Kidney (tissue), 14 donors: Measurements from ENCODE around the gene ATP5PO. TPM values are rescaled to one million over a fixed set of nuclear protein-coding genes. Genes with fewer than 3 reads are reported as not detected.

Experiments used
- DNase-seq, 5 donors: peaks; one replicate each; pipeline ENCODE4 v3.0.0-alpha.2; 2013 to 2020
- FAIRE-seq: peaks from 2 replicates; lab custom pipeline; 2012; peaks lifted over from hg19 to GRCh38; lab: Jason Lieb, UNC
- H3K27ac ChIP-seq, 2 donors: one replicate each; pipeline ENCODE4 v1.7.0; 2013; ENCODE audit warnings: low read depth in 2 of 2, low read length in 2 of 2, inconsistent platforms in 1 of 2
- H3K27me3 ChIP-seq: one replicate; pipeline ENCODE4 v1.7.1; 2013; ENCODE audit warnings: low read length, inconsistent platforms; ENCODE audit not compliant: control insufficient read depth, insufficient read depth
- H3K36me3 ChIP-seq, 3 donors: one replicate each; pipeline versions ENCODE4 v1.7.0 to v1.7.1; 2013; ENCODE audit warnings: low read length in 3 of 3, control low read depth in 1 of 3, inconsistent platforms in 1 of 3; ENCODE audit not compliant: insufficient read depth in 3 of 3, control insufficient read depth in 2 of 3
- H3K4me1 ChIP-seq, 3 donors: one replicate each; pipeline versions ENCODE4 v1.7.0 to v1.7.1; 2013; ENCODE audit warnings: low read length in 3 of 3, inconsistent platforms in 1 of 3, low read depth in 1 of 3; ENCODE audit not compliant: control insufficient read depth in 2 of 3, insufficient read depth in 2 of 3
- H3K4me3 ChIP-seq, 3 donors: one replicate each; pipeline versions ENCODE4 v1.7.0 to v1.8.1; 2013; ENCODE audit warnings: low read length in 3 of 3, control low read depth in 1 of 3, inconsistent platforms in 1 of 3
- H3K9ac ChIP-seq, 3 donors: one replicate each; pipeline versions ENCODE4 v1.7.0 to v1.7.1; 2013; ENCODE audit warnings: low read length in 3 of 3, control low read depth in 1 of 3, inconsistent platforms in 1 of 3
- H3K9me3 ChIP-seq, 3 donors: one replicate each; pipeline versions ENCODE4 v1.7.0 to v1.7.1; 2013; ENCODE audit warnings: low read length in 3 of 3, control low read depth in 1 of 3, inconsistent platforms in 1 of 3; ENCODE audit not compliant: control insufficient read depth in 2 of 3, insufficient read depth in 1 of 3
- intact Hi-C: fragments of 100-400 bp; cut with DNase I; formaldehyde crosslinking; loops from one replicate; pipeline ENCODE4 v1.11.1; 2022
- polyA plus RNA-seq: library from polyadenylated mRNA; stranded (reverse); fragments of 350-450 nt; fragmentation: Illumina TruSeq; extraction: RNeasy Lipid Tissue Mini Kit (QIAGEN cat#74804); gene quantifications from one replicate; pipeline ENCODE4 v1.2.3, GENCODE V29; 2014; ENCODE audit warnings: low read depth, low replicate concordance; ENCODE audit not compliant: insufficient read depth
- total RNA-seq: library from RNA; stranded (reverse); fragmentation: NEBNext Ultra II Directional; extraction: Animal tissue kit (Norgen Biotek cat#: 25700); gene quantifications from one replicate; pipeline ENCODE4 v1.2.1, GENCODE V29; 2021
- TF ChIP-seq, protein P1 (sequence below): IDR thresholded peaks from 3 replicates; pipeline ENCODE4 v1.5.1; 2012; ENCODE audit warnings: mild to moderate bottlenecking, moderate library complexity, borderline replicate concordance; ENCODE audit not compliant: insufficient read depth; ENCODE audit errors: extremely low read depth
- donor health status: control.
- donor health status: control.
- donor health status: control.
- donor health status: control.
- donor health status: control.
- donor health status: DM: yes; HTN: yes; CAD: no.
- donor health status: Normal renal cell carcinoma (clear cell type).

Gene ATP5PO
- total and polyA plus RNA-seq, 2 donors from 2014 or later = 165 to 693 TPM

DNA sequence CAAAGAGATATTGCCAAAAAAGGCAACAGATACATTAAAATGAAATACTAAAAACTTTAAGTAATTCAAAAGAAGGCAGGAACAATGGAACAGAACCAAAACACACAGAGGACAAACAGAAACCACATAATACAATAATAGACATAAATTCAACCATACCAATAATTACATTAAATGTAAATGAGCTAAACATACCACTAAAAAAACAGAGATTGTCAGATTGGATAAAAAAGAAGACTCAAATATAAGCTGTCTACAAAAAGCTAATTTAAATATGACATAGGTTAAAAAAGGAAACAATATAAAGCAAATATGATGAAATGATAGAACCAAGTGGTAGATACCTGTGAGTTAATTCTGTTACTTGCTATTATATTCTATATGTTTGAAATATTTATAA lies 44.1 kb upstream of the ATP5PO start:
- DNase-seq = no peak
- no peak for FAIRE-seq
- no peaks in the 10 kb centered on the region for H3K27me3 ChIP-seq
- peaks cover 0 to 5% (median 4%) of the 10 kb centered on the region in 3 donors for H3K9me3 ChIP-seq
- intact Hi-C loops = no loop called here
- TF ChIP-seq, protein P1, sequence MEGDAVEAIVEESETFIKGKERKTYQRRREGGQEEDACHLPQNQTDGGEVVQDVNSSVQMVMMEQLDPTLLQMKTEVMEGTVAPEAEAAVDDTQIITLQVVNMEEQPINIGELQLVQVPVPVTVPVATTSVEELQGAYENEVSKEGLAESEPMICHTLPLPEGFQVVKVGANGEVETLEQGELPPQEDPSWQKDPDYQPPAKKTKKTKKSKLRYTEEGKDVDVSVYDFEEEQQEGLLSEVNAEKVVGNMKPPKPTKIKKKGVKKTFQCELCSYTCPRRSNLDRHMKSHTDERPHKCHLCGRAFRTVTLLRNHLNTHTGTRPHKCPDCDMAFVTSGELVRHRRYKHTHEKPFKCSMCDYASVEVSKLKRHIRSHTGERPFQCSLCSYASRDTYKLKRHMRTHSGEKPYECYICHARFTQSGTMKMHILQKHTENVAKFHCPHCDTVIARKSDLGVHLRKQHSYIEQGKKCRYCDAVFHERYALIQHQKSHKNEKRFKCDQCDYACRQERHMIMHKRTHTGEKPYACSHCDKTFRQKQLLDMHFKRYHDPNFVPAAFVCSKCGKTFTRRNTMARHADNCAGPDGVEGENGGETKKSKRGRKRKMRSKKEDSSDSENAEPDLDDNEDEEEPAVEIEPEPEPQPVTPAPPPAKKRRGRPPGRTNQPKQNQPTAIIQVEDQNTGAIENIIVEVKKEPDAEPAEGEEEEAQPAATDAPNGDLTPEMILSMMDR = no peak
- H3K9ac ChIP-seq = no peak overlapping the region
- no peak overlapping the region for H3K27ac ChIP-seq
- H3K36me3 ChIP-seq = no peaks in the 10 kb centered on the region
- no peak overlapping the region for H3K4me3 ChIP-seq
- H3K4me1 ChIP-seq = no peaks in the 10 kb centered on the region

DNA sequence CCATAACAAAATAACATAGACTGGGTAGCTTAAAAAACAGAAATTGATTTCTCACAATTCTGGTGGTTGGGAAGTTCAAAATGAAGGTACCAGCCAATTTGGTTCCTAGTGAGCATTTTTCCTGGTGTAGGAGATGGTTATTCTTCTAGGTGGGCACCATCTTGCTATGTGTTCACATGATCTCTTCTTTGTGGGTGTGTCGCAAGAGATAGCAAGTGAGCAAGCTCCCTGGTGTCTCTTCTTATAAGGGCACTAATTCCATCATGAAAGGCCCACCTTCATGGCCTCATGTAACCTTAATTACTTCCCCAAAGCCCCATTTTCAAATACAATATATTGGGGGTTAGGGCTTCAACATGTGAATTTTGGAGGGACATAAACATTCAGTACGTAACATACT lies 38.8 kb upstream of the ATP5PO start:
- Histone ChIP-seq H3K9me3 (peaks cover 0 to 2% (median under 1%) of the 10 kb centered on the region in 3 donors), H3K4me3 (no peak overlapping the region), H3K9ac (no peak overlapping the region), H3K36me3 (no peaks in the 10 kb centered on the region), H3K27ac (no peak overlapping the region), H3K27me3 (no peaks in the 10 kb centered on the region), H3K4me1 (no peaks in the 10 kb centered on the region)
- DNase-seq = no peak
- TF ChIP-seq, protein P1 = no peak
- no peak for FAIRE-seq
- intact Hi-C loops = no loop called here

DNA sequence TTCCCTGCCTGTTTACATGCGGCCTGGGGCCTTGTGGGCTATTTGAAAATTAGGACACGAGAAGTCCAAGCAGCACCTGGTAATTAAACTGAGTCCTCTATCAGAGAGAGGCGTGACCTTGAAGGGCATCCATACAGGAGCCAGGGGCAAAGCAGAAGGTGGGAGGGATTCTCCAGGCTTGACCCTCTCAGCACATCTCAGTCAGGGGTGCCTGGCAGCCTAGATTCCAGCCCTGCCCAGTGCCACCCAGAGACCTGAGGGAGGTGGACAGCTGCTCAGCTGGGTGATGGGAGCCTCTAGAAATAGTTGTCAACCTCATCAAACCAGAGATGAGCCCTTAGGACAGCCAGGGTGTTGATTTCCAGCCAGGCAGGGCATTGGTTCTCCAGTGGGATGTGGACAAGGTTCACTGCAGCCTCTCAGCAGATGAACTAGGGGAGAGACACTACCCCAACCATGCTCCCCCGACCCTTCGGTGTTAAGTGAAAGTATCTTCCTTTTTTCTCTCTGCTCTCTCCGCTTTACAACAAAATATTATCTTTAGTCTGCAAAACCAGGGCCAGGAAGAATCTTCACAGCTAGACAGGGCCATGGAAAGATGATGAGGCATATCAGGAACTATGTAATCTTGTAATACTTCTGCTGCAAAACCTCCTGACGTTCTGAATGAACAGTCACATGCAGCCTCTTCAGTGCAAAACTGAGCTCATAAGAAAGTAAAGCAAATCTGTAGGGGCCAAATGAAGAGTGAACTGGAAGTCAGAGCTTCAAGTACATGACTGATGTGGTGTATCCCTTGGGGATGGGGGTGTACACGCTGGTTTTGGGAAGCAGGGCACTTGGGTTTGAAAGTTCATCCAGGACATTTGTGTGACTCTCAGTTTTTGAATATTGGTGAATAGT lies 35.9 kb upstream of the ATP5PO start:
- no peak overlapping the region for H3K4me3 ChIP-seq
- H3K36me3 ChIP-seq = no peaks in the 10 kb centered on the region
- H3K27me3 ChIP-seq = no peaks in the 10 kb centered on the region
- H3K27ac ChIP-seq = no peak overlapping the region
- TF ChIP-seq, protein P1 = no peak
- peaks cover 3 to 10% (median 7%) of the 10 kb centered on the region in 3 donors for H3K4me1 ChIP-seq
- no peak for DNase-seq
- H3K9ac ChIP-seq = no peak overlapping the region
- intact Hi-C loops = no loop called here
- no peaks in the 10 kb centered on the region for H3K9me3 ChIP-seq
- no peak for FAIRE-seq
